NCI-H2196 (cell line): ENCODE results near the gene RARA.
"Not testable (repeated sequence)": the region's sequence is repeated elsewhere in the genome, so short reads cannot be mapped to it uniquely, and the experiment has no call there.

ENCODE experiments used
- DNase-seq: peaks from one replicate; lab custom pipeline; 2025; ENCODE audit not compliant: unreplicated experiment; lab: John Stamatoyannopoulos, UW

The RARA gene

GRCh38 chr17:40355804-40356758 is 47.1 kb downstream of the RARA start:
- DNase-seq = no peak

GRCh38 chr17:40356990-40357881 is 48.3 kb downstream of the RARA start:
- DNase-seq = no peak

- peak; percentile 82 for DNase-seq
Observed at GRCh38 chr17:40358323-40359038, 49.5 kb downstream of the RARA start.

GRCh38 chr17:40360091-40360490 is 51.1 kb downstream of the RARA start:
- no peak for DNase-seq

- no peak for DNase-seq
Observed at GRCh38 chr17:40361063-40361924, 52.3 kb downstream of the RARA start.

GRCh38 chr17:40361925-40362695 is 53.1 kb downstream of the RARA start:
- no peak for DNase-seq

GRCh38 chr17:40362696-40363110 is 53.7 kb downstream of the RARA start:
- peak; percentile 60 for DNase-seq

- no peak for DNase-seq
Observed at GRCh38 chr17:40363111-40363827, 54.3 kb downstream of the RARA start.

- no peak for DNase-seq
Observed at GRCh38 chr17:40364121-40364861, 55.3 kb downstream of the RARA start, which contains the start of gene GJD3. Gene GJD3, minus strand, starts transcription at chr17:40364737. Its CDS starts 922 bp downstream, at chr17:40363815.

- DNase-seq = no peak
Observed at GRCh38 chr17:40364906-40365305, 55.9 kb downstream of the RARA start.

- no peak for DNase-seq
Observed at GRCh38 chr17:40366076-40366860, 57.3 kb downstream of the RARA start.

- DNase-seq = no peak
Observed at GRCh38 chr17:40366861-40367518, 58.0 kb downstream of the RARA start.

- not testable (repeated sequence) for DNase-seq
Observed at GRCh38 chr17:40367728-40368127, 58.7 kb downstream of the RARA start.

- DNase-seq = no peak
Observed at GRCh38 chr17:40369923-40370322, 60.9 kb downstream of the RARA start.

GRCh38 chr17:40371261-40371929 is 62.4 kb downstream of the RARA start:
- peak; percentile 4 for DNase-seq

GRCh38 chr17:40372031-40372430 is 63.1 kb downstream of the RARA start:
- no peak for DNase-seq
